GM19099 (cell line): ENCODE results near the gene NHLH1.

Experiments
- POLR2A ChIP-seq: IDR thresholded peaks from 3 replicates; pipeline ENCODE4 v1.6.1; 2011; ENCODE audit warnings: low read depth; ENCODE audit not compliant: insufficient read length; ENCODE audit errors: extremely low read depth

The NHLH1 gene

DNA sequence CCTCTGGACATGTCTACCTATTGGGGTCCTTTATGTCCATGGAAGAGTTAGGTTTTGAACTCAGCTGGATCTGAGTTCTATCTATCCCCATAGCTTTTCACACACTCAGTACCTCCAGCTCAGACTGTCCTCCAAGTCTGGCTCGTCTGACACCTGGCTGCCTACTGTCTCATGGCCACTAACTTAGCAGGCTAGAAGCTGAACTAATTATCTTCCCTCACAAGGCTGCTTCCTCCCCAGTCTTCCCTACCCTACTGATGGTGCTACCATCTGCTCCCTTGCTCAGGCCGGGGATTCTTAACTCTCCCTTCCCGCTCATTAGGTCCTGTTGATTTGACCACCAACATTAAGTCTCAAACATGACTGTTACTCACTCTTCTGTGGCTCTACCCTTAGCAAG lies 46.8 kb downstream of the NHLH1 start:
- TF ChIP-seq POLR2A: no peak

DNA sequence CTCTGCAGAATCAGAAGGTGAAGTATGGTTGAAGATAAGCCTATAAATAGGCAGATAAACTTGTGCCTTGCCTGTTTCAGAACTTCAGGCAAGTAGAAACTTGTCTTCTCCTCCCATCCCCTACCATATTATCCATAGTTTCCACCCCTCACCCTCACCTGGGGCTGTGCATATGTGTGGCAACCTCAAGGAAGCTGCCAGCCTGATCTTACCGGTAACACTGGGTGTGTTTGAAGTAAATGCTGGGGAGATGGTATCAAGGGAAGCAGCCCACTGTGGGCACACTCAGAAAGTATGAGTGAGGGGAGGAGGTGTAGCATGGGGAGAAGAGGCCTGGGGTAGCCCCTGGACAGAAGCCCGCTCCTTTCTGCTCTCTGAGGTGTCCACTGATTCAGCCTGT lies 48.0 kb downstream of the NHLH1 start:
- no peak for TF ChIP-seq POLR2A

DNA sequence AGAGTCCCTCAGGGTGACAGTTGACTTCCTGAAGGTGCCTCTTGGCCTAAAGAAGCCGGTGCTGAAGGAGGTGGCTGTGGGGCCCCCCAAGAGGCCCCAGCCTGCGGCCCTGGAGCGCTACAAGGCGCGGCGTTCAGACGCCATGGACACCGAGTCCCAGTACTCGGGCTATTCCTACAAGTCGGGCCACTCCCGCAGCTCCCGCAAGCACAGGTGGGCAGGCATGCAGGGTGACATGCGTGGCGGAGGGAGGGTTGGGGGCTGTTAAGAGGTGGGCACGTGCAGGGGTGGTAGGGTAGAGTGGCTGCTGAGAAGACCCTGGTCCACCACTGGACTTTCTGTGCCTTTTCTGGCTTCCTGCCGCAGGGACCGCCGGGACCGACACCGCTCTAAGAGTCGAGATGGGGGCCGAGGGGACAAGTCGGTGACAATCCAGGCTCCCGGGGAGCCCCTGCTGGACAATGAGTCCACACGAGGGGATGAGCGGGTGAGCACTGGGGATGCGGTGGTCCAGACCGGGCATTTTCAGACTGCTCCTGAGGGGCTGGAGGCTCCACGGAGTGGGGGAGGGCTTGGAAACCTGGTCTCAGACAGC lies 48.9 kb downstream of the NHLH1 start:
- TF ChIP-seq POLR2A: no peak

DNA sequence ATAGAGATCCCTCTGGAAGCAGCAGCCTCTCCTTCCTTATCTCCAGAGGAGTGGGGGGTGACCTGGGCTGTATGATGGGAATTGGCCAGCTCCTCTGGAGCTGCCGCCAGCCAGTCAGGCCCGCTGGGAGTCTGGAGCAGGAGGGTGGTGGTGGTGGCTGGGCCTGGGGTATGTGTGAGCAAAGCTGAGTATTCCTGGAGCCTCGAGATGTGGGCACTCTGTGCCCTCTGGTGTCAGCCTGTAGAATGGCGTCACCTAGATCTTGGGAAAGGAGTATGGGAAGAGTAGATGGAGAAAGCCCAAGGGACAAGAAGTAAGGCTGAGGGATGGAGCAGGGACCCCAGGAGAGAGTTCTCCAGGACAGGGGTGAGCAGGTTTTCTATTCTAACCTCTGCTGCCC lies 49.5 kb downstream of the NHLH1 start:
- no peak for TF ChIP-seq POLR2A

DNA sequence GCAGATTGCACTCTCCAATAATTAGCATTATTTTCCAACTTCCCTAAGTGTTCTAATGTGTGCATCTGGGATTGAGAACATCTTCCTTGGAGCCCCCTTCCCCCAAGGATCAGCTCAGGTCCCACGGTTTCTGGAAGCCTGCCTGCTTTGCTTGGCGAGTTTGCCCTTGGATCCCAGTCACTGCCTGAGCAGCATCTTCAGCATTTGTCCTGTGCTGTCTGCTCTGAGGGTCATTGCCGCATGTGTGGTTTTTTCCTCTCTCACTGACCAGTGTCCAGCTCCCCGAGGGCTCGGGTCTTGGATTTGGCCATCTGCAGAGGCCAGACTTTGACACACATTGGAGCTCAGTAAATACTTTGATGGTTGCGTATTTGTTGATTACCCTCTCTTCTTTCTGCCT lies 51.6 kb downstream of the NHLH1 start:
- no peak for TF ChIP-seq POLR2A

DNA sequence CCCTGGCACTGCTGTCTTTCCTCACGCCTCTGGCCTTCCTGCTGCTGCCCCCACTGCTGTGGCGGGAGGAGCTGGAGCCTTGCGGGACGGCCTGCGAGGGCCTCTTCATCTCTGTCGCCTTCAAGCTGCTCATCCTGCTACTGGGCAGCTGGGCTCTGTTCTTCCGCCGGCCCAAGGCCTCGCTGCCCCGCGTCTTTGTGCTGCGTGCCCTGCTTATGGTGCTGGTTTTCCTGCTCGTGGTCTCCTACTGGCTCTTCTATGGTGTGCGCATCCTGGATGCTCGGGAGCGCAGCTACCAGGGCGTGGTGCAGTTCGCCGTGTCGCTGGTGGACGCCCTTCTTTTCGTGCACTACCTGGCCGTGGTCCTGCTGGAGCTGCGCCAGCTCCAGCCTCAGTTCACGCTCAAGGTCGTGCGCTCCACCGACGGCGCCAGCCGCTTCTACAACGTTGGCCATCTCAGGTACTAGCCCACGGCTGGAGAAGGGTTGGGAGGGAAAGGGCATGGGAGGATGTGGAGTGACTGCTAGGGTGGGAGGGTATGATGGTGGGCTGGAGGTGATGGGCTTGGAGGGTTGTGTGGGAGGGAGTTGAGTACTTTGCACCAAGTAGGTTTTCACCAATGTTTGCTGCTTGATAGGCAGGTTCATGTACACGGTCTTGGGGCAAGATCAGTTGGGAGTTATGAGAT lies 52.4 kb downstream of the NHLH1 start:
- no peak for TF ChIP-seq POLR2A

DNA sequence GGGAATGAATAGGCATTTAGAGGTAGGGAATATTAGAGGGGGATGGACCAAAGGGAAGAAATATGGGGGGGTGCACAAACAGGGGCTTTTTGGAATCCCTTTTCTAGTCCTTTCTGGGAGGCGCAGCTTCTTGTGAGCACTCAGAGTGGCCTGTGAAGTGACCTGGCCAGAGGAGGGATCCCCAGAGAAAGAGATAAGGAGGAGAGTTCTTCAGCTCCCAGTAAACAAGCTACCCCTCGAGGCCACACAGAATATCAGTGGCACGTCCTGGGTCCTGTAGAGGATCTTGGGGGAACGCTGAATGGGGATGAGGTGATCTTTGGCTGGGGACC lies 52.9 kb downstream of the NHLH1 start:
- no peak for TF ChIP-seq POLR2A

DNA sequence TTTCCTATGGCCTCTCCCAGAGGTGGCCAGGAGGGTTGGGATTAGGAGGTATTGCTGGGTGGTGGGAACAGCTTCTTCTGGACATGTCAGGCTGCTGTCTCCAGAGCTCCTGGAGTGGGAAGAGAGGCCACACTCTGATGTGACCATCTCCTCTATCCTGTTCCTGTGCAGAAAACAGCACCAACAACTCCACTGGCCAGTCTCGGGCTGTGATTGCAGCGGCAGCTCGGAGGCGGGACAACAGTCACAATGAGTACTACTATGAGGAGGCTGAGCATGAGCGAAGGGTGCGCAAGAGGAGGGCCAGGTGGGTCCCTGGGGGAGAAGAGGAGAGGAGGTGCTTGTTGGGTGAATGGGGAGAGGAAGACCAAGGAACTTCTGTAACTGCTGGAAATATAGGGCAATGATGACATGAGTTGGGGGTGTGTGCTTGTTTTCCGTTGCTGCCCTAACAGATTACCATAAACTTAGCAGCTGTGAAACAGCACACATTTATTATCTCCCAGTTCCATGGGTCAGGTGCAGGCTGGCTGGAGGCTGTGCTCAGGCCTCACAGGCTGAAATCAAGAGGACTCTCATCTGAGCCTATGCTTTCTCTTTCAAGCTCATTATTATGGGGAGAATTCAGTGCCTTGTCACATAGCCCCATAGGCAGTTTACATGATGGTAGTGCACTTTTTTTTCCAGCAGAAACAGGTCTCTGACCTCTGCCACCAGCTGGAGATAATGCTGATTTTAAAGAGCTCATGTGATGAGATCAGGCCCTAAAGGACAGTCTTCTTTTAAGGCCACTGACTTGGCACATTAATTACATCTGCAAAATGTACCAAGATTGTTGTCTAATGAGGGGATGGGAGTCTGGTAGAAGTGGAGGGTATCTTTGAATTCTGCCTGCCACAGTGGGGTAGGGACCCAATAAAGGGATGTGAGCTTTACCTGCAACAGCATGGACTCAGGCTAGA lies 54.3 kb downstream of the NHLH1 start:
- TF ChIP-seq POLR2A: no peak

DNA sequence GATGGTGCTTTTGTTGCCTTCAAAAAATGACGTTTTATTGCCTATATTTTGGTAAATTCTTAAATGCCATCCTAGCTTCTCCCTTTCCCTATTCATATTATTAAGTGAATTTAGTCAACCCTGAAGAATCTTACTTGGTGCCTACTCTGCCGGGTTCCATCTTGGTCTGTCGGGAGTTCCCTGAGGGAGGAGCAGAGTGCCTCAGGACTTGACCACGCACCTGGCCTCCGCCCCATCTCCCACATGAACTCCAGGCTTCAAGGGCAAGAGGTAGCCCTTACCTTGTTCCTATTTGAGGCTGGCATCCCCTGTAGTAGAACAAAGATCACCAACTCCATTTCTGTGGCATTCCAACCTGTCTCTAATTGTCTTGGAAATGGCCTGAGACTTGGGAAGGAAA lies 55.0 kb downstream of the NHLH1 start:
- no peak for TF ChIP-seq POLR2A
